Nephron (organoid): ENCODE data around the gene PTRHD1.

Source experiments
- H3K27ac Mint-ChIP-seq, 3 experiments: 2 replicates each; pipeline ENCODE4 v1.8.0; 2020; ENCODE audit warnings: mixed read lengths in 3 of 3, mild to moderate bottlenecking in 2 of 3, moderate library complexity in 1 of 3
- H3K27me3 Mint-ChIP-seq: 2 replicates; pipeline ENCODE4 v1.8.0; 2021; ENCODE audit warnings: low read depth, mild to moderate bottlenecking, moderate library complexity, mixed read lengths
- H3K36me3 Mint-ChIP-seq: 2 replicates; pipeline ENCODE4 v1.8.0; 2020; ENCODE audit warnings: low read depth, mixed read lengths
- H3K4me1 Mint-ChIP-seq: 2 replicates; pipeline ENCODE4 v1.8.0; 2020; ENCODE audit warnings: mixed read lengths
- H3K4me3 Mint-ChIP-seq, 3 experiments: 2 replicates each; pipeline ENCODE4 v1.8.0; 2020; ENCODE audit warnings: mild to moderate bottlenecking in 3 of 3, mixed read lengths in 3 of 3, moderate library complexity in 2 of 3
- H3K9me3 Mint-ChIP-seq: 2 replicates; pipeline ENCODE4 v1.8.0; 2020; ENCODE audit warnings: mixed read lengths
- TF ChIP-seq, protein P1 (sequence below), 3 experiments: fragments of 200-600 bp; sonication (generic); IDR thresholded peaks; one replicate each; pipeline ENCODE4 v1.5.0; 2021; ENCODE audit warnings: antibody characterized with exemption in 3 of 3; ENCODE audit not compliant: unreplicated experiment in 3 of 3

PTRHD1 gene

DNA sequence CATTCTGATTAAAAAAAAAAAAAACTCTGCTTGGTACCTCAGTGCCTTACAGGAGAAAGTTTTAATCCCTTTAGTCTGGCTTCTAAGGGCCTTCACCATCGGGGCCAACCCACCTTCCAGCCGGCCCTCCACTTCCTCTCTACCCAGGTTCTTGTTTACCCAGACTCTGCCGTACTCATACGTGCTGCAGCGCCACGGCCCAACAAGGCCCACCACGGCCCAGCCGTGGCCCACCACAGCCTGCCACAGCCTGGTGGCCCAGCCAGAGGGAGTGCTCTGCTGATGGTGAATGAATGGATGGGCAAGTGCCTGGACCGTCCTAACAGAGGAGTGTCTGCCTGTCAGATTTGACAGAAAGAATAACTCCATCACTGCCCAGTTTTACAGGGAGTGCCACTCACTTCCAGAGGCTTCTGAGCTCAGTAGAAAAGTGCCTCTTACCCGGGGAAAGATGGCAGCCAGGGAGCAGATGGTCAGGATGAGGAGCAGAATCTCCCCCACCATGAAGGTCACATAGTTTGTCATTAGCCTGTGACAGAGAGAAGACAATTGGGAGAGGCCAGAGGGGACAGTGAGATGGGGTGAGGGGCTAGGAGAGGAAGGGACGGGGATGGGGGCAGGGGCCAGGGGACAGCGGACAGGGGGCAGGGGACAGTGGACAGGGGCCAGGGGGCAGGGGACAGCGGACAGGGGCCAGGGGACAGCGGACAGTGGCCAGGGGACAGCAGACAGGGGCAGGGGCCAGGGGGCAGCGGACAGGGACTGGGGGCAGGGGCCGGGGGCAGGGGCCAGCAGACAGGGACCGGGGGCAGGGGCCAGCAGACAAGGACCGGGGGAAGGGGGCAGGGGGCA is 38.3 kb upstream of the PTRHD1 start:
- no peak overlapping the region for H3K4me3 Mint-ChIP-seq
- TF ChIP-seq, protein P1, sequence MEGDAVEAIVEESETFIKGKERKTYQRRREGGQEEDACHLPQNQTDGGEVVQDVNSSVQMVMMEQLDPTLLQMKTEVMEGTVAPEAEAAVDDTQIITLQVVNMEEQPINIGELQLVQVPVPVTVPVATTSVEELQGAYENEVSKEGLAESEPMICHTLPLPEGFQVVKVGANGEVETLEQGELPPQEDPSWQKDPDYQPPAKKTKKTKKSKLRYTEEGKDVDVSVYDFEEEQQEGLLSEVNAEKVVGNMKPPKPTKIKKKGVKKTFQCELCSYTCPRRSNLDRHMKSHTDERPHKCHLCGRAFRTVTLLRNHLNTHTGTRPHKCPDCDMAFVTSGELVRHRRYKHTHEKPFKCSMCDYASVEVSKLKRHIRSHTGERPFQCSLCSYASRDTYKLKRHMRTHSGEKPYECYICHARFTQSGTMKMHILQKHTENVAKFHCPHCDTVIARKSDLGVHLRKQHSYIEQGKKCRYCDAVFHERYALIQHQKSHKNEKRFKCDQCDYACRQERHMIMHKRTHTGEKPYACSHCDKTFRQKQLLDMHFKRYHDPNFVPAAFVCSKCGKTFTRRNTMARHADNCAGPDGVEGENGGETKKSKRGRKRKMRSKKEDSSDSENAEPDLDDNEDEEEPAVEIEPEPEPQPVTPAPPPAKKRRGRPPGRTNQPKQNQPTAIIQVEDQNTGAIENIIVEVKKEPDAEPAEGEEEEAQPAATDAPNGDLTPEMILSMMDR (IDR thresholded peaks at IDR 0.05; ENCODE audit: unreplicated experiment in 3 of 3), result no peak
- peaks cover 14% of the 10 kb centered on the region for H3K36me3 Mint-ChIP-seq
- no peak overlapping the region for H3K27ac Mint-ChIP-seq
- H3K9me3 Mint-ChIP-seq, result no peaks in the 10 kb centered on the region
- peaks cover 6% of the 10 kb centered on the region for H3K27me3 Mint-ChIP-seq
- H3K4me1 Mint-ChIP-seq, result peaks cover 37% of the 10 kb centered on the region

DNA sequence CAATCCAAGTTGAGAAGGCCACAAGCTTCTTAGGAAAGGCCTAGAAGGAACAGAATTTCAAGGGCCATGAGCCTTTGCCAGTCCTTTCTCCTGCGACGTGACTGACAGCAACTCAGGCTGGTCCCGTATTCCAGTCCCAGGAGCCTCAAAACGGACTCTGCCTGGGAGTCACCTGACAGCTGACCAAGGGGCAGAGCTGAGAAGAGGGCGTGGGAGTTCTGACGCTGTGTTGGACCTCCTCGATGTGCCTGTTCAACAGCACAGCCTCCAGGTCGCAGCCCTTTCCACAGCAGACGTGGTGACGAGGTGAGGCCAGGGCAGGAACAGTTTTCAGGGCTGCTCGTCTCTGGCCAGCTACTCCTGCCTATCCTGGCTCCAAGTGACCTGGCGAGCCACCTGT is 37.6 kb upstream of the PTRHD1 start:
- no peak overlapping the region for H3K27ac Mint-ChIP-seq
- H3K9me3 Mint-ChIP-seq, result no peaks in the 10 kb centered on the region
- TF ChIP-seq, protein P1 (IDR thresholded peaks at IDR 0.05; ENCODE audit: unreplicated experiment in 3 of 3), result no peak
- H3K4me3 Mint-ChIP-seq, result no peak overlapping the region
- peaks cover 44% of the 10 kb centered on the region for H3K4me1 Mint-ChIP-seq
- H3K36me3 Mint-ChIP-seq, result peaks cover 8% of the 10 kb centered on the region
- peaks cover 6% of the 10 kb centered on the region for H3K27me3 Mint-ChIP-seq

DNA sequence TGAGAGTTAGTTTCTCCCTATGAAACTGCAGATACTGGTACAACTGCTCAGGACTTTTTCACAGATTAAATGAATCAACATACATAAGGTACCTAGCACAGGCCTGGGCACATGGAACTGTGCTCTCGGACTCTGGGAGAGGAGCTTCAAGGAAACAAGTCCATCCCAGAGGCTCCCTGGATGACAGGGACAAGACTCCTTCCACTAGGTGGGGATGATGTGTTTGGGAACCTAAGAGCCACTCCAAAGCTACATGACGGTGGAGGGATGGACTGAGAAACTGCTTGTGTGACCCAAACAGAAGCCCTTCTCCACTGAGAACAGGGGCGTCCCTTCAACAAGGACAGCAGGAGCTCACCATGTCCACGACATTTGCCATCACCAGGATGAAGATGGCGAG is 37.2 kb upstream of the PTRHD1 start:
- Mint-ChIP-seq H3K27me3 (peaks cover 6% of the 10 kb centered on the region), H3K4me1 (peaks cover 46% of the 10 kb centered on the region), H3K36me3 (peaks cover 7% of the 10 kb centered on the region), H3K4me3 (no peak overlapping the region), H3K27ac (no peak overlapping the region), H3K9me3 (no peaks in the 10 kb centered on the region)
- TF ChIP-seq, protein P1 (IDR thresholded peaks at IDR 0.05; ENCODE audit: unreplicated experiment in 3 of 3), result no peak

DNA sequence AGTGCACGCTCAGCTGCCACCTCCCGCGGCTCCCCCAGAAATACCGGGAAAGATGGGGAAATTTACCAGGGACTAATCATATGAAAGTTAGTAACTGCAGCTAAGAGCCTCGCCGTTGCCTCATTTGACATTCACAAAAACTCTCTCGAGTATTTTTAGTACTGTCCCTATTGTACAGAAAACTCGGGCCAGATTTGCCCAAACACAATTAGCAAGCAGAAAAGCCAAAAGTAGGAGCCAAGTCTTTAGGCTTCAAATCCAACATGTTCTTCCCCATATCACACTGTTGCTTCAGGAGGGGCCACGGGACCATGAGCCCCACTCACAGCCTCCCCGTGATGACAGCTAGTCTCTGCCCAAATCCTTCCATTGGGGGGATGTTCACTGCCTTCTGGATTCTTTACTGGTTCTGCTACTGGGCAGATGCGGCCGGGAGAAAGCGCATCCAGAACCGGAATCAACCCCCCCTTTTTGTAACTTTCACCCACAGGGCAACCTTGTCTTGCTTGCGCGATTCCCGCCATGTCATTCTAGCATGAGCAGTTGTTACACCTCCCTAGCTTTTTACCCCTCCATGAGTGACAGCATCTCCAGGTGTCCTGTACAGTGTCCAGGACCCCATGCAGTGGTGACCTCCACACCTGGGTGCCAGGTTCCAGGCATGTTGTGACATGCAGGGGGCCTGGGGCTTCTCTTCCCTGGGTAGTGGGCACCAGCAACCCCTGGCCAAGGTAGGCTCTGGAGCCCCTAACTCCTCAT is 35.2 kb upstream of the PTRHD1 start:
- H3K9me3 Mint-ChIP-seq, result no peaks in the 10 kb centered on the region

DNA sequence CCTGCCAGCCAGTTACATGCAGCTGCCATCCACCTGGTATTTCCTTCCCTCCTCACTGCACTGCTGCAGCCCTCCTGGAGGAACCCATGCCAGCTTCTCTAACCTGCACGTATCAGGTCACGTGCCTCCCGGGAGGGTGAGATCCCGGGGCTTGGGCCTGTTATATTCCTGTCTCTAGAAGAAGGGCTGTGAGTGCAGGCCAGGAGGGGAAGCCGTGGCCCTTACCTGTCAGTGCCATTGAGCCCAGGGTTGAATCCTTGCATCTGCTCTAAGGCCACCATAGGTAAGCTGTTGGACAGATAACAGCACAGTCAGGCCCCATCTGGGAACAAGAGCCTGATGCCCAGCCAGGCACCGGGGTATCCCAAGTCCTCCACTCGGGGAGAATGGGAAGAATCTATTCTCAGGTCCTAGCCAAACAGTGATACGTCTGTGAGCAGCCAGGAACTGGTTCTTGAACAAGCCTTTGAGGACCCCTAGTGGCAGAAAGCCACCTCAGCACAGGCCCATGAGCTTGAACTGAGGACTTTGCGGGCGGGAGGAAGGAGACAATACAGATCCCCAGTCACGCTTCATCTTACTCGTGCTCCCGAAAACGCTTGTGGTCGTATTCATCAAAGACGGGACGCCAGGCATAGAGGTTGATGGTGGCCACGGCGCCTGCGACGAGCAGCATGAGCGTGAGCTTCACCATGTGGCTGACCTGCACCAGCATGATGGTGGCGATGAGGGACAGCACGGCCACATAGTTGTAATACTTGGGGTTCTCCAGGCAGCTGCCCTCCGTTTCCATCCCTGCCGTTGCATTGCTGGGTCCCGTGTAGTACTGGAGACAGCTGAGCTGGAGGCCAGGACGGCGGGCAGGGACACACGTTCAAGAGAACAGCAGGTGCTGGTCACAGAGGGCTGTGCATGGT is 34.4 kb upstream of the PTRHD1 start:
- H3K9me3 Mint-ChIP-seq, result no peaks in the 10 kb centered on the region
- peaks cover 9% of the 10 kb centered on the region for H3K36me3 Mint-ChIP-seq
- peak overlapping the region in 1 of 3 experiments; percentile 18 for H3K4me3 Mint-ChIP-seq
- TF ChIP-seq, protein P1 (IDR thresholded peaks at IDR 0.05; ENCODE audit: unreplicated experiment in 3 of 3), result peak; percentile 88 to 93 (median 91)
- H3K27me3 Mint-ChIP-seq, result peaks cover 5% of the 10 kb centered on the region
- H3K4me1 Mint-ChIP-seq, result peaks cover 35% of the 10 kb centered on the region
- peak overlapping the region; percentile 49 to 65 (median 57) for H3K27ac Mint-ChIP-seq

More for the DNA sequence above, 35.2 kb upstream of the PTRHD1 start:
- Mint-ChIP-seq H3K27me3 (peaks cover 6% of the 10 kb centered on the region), H3K36me3 (peaks cover 6% of the 10 kb centered on the region), H3K4me3 (no peak overlapping the region), H3K27ac (peak overlapping the region in 2 of 3 experiments; percentile 49 to 57), H3K4me1 (peaks cover 44% of the 10 kb centered on the region)
- TF ChIP-seq, protein P1 (IDR thresholded peaks at IDR 0.05; ENCODE audit: unreplicated experiment in 3 of 3), result no peak
